H1 (cell line): ENCODE data around the gene TRAF3IP1. TPM values are rescaled to one million over a fixed set of nuclear protein-coding genes. Genes with fewer than 3 reads are reported as not detected.

Experiments used
- CTCF ChIA-PET: fragments of 300-600 bp; sonication (Branson Sonifier 250); formaldehyde crosslinking; loops from one replicate; lab custom pipeline; 2021; ENCODE audit not compliant: partially characterized antibody; lab: Charles Lee
- POLR2A ChIA-PET: fragments of 300-600 bp; sonication (Branson Sonifier 250); formaldehyde crosslinking; loops from one replicate; lab custom pipeline; 2021; ENCODE audit warnings: inconsistent platforms; ENCODE audit not compliant: partially characterized antibody; lab: Charles Lee
- DNase-seq, 2 experiments: peaks; one replicate each; pipeline versions ENCODE4 v3.0.0 to v3.0.0-alpha.2; 2010 to 2022; ENCODE audit warnings: low spot score in 2 of 2, low read depth in 1 of 2, mixed read lengths in 1 of 2
- FAIRE-seq: peaks from 2 replicates; lab custom pipeline; 2011; peaks lifted over from hg19 to GRCh38; lab: Jason Lieb, UNC
- H2AFZ ChIP-seq: 2 replicates; pipeline ENCODE4 v1.8.1; 2012; ENCODE audit warnings: low read length, inconsistent platforms
- H2AK5ac ChIP-seq: 2 replicates; pipeline ENCODE4 v1.6.1; 2013; ENCODE audit warnings: low read depth, low read length
- H2BK120ac ChIP-seq: replicated peaks from 2 replicates; pipeline ENCODE3; 2013; ENCODE audit warnings: low read depth, low read length, inconsistent platforms
- H2BK12ac ChIP-seq: 2 replicates; pipeline ENCODE4 v1.6.1; 2013; ENCODE audit warnings: low read depth, low read length
- H2BK15ac ChIP-seq: 2 replicates; pipeline ENCODE4 v1.6.1; 2013; ENCODE audit warnings: low read length
- H2BK20ac ChIP-seq: 2 replicates; pipeline ENCODE4 v1.6.1; 2013; ENCODE audit warnings: low read length
- H2BK5ac ChIP-seq: 2 replicates; pipeline ENCODE4 v1.6.1; 2013; ENCODE audit warnings: low read depth, low read length
- H3K14ac ChIP-seq: 2 replicates; pipeline ENCODE4 v1.6.1; 2013; ENCODE audit warnings: inconsistent platforms; ENCODE audit not compliant: insufficient read length
- H3K18ac ChIP-seq: 2 replicates; pipeline ENCODE4 v1.6.1; 2013; ENCODE audit warnings: low read length; ENCODE audit errors: extremely low read depth
- H3K23ac ChIP-seq: 2 replicates; pipeline ENCODE4 v1.6.1; 2013; ENCODE audit warnings: inconsistent platforms; ENCODE audit not compliant: insufficient read length
- H3K23me2 ChIP-seq: 2 replicates; pipeline ENCODE4 v1.6.1; 2013; ENCODE audit warnings: low read depth, low read length
- H3K27ac ChIP-seq: 2 replicates; pipeline ENCODE4 v1.6.1; 2011; ENCODE audit warnings: low read depth, low read length, inconsistent platforms
- H3K27me3 ChIP-seq, 4 experiments: replicated peaks in 1 of 4; 1 replicate in 1 of 4; 2 replicates in 3 of 4; pipeline versions ENCODE4 v1.6.1 to v1.8.1; 2011 to 2013; ENCODE audit warnings: low read length in 3 of 4, mild to moderate bottlenecking in 3 of 4, inconsistent platforms in 2 of 4, mixed read lengths in 2 of 4, moderate library complexity in 1 of 4; ENCODE audit not compliant: control insufficient read depth in 3 of 4, insufficient read depth in 3 of 4; ENCODE audit errors: extremely low read depth in 1 of 4
- H3K36me3 ChIP-seq, 4 experiments: 2 replicates each; pipeline versions ENCODE4 v1.6.1 to v1.8.1; 2011 to 2013; ENCODE audit warnings: mild to moderate bottlenecking in 4 of 4, low read length in 3 of 4, moderate library complexity in 2 of 4, control low read depth in 1 of 4, inconsistent platforms in 1 of 4; ENCODE audit not compliant: insufficient read depth in 4 of 4, control insufficient read depth in 2 of 4
- H3K4ac ChIP-seq: replicated peaks from 2 replicates; pipeline ENCODE3; 2013; ENCODE audit warnings: low read length, low read depth, mixed read lengths, inconsistent platforms; ENCODE audit not compliant: insufficient read length
- H3K4me1 ChIP-seq, 4 experiments: replicated peaks in 1 of 4; 1 replicate in 1 of 4; 2 replicates in 3 of 4; pipeline versions ENCODE4 v1.6.1 to v1.8.1; 2011 to 2013; ENCODE audit warnings: low read length in 3 of 4, inconsistent platforms in 2 of 4, mixed read lengths in 1 of 4; ENCODE audit not compliant: insufficient read depth in 4 of 4, control insufficient read depth in 3 of 4
- H3K4me2 ChIP-seq, 2 experiments: 2 replicates each; pipeline versions ENCODE4 v1.6.1 to v1.8.1; 2011 to 2013; ENCODE audit warnings: low read depth in 2 of 2, low read length in 2 of 2, control low read depth in 1 of 2, inconsistent platforms in 1 of 2, mild to moderate bottlenecking in 1 of 2; ENCODE audit not compliant: insufficient read depth in 1 of 2
- H3K4me3 ChIP-seq, 4 experiments: fragments of 200-600, 300-600 bp in 1 of 4; sonication (generic), shearing (Covaris generic), sonication (Bioruptor Twin) in 1 of 4; 2 replicates each; pipeline versions ENCODE4 v1.5.1 to v1.8.1; 2011 to 2016; ENCODE audit warnings: low read length in 4 of 4, low read depth in 3 of 4, control low read depth in 2 of 4, inconsistent platforms in 2 of 4, mild to moderate bottlenecking in 2 of 4, mixed read lengths in 1 of 4, moderate library complexity in 1 of 4; ENCODE audit not compliant: insufficient read depth in 2 of 4; ENCODE audit errors: extremely low read depth in 1 of 4
- H3K56ac ChIP-seq: replicated peaks from 2 replicates; pipeline ENCODE3; 2013; ENCODE audit warnings: low read depth, mild to moderate bottlenecking, mixed read lengths, low read length, inconsistent platforms; ENCODE audit not compliant: insufficient read length
- H3K79me1 ChIP-seq: 2 replicates; pipeline ENCODE4 v1.6.1; 2013; ENCODE audit warnings: low read depth, low read length, control low read depth
- H3K79me2 ChIP-seq, 2 experiments: 2 replicates each; pipeline versions ENCODE4 v1.6.1 to v1.8.1; 2012 to 2013; ENCODE audit warnings: low read length in 2 of 2, mild to moderate bottlenecking in 2 of 2, inconsistent platforms in 1 of 2; ENCODE audit not compliant: insufficient read depth in 2 of 2, control insufficient read depth in 1 of 2
- H3K9ac ChIP-seq, 4 experiments: replicated peaks in 1 of 4; 1 replicate in 1 of 4; 2 replicates in 3 of 4; pipeline versions ENCODE4 v1.6.1 to v1.8.1; 2011 to 2013; ENCODE audit warnings: low read depth in 3 of 4, low read length in 3 of 4, control low read depth in 2 of 4, mild to moderate bottlenecking in 2 of 4, moderate library complexity in 2 of 4, inconsistent platforms in 1 of 4; ENCODE audit errors: extremely low read depth in 1 of 4
- H3K9me3 ChIP-seq, 2 experiments: 2 replicates each; pipeline versions ENCODE4 v1.6.1 to v1.8.1; 2012 to 2013; ENCODE audit warnings: mild to moderate bottlenecking in 2 of 2, moderate library complexity in 2 of 2, control low read depth in 1 of 2, inconsistent platforms in 1 of 2, low read depth in 1 of 2, low read length in 1 of 2, mixed read lengths in 1 of 2; ENCODE audit not compliant: insufficient read depth in 2 of 2
- H4K20me1 ChIP-seq, 2 experiments: replicated peaks in 1 of 2; 2 replicates each; pipeline versions ENCODE3 to v1.8.1; 2011 to 2013; ENCODE audit warnings: inconsistent platforms in 2 of 2, low read length in 2 of 2, mild to moderate bottlenecking in 1 of 2; ENCODE audit not compliant: insufficient read depth in 2 of 2, control insufficient read depth in 1 of 2
- H4K5ac ChIP-seq: 2 replicates; pipeline ENCODE4 v1.6.1; 2013; ENCODE audit warnings: low read length, low read depth, mixed read lengths, inconsistent platforms; ENCODE audit not compliant: insufficient read length
- H4K8ac ChIP-seq: 2 replicates; pipeline ENCODE4 v1.8.0; 2013; ENCODE audit warnings: mild to moderate bottlenecking, moderate library complexity, low read length, inconsistent platforms; ENCODE audit not compliant: insufficient read depth; ENCODE audit errors: extremely low read depth
- H4K91ac ChIP-seq: replicated peaks from 2 replicates; pipeline ENCODE3; 2013; ENCODE audit warnings: low read length, mixed read lengths, inconsistent platforms; ENCODE audit not compliant: insufficient read length
- HDAC6 ChIP-seq: IDR thresholded peaks from one replicate; pipeline ENCODE4 v1.7.1; 2012; ENCODE audit warnings: low read depth, mild to moderate bottlenecking, inconsistent platforms, low read length, moderate library complexity
- KDM4A ChIP-seq: IDR thresholded peaks from one replicate; pipeline ENCODE4 v1.7.1; 2012; ENCODE audit warnings: low read depth, mild to moderate bottlenecking, moderate library complexity, low read length, inconsistent platforms; ENCODE audit not compliant: severe bottlenecking
- SIRT6 ChIP-seq: IDR thresholded peaks from one replicate; pipeline ENCODE4 v1.7.1; 2012; ENCODE audit warnings: low read length, inconsistent platforms
- TAF1 ChIP-seq: IDR thresholded peaks from 2 replicates; pipeline ENCODE4 v1.6.1; 2011; ENCODE audit warnings: mild to moderate bottlenecking, low read depth, low read length
- TAF7 ChIP-seq: optimal IDR thresholded peaks from 2 replicates; pipeline ENCODE3; 2011; ENCODE audit warnings: low read depth, mild to moderate bottlenecking, inconsistent platforms, low read length, moderate library complexity, borderline replicate concordance
- WGBS, 2 experiments: shearing (Covaris generic) in 1 of 2; methylation state at CpG; one replicate each; pipeline versions ENCODE4 v1.1.6 to v1.1.7; 2013 to 2015; ENCODE audit warnings: low lambda C conversion rate in 2 of 2, mixed read lengths in 2 of 2, inconsistent platforms in 1 of 2, low coverage in 1 of 2, missing lambda C conversion rate in 1 of 2; ENCODE audit not compliant: insufficient replicate concordance in 2 of 2, insufficient coverage in 1 of 2, insufficient read length in 1 of 2; ENCODE audit errors: extremely low coverage in 1 of 2, missing lambda C conversion rate in 1 of 2; 5-methylcytosine and 5-hydroxymethylcytosine counted together
- polyA plus RNA-seq, 7 experiments: library from polyadenylated mRNA; depleted of rRNA in 3 of 7; stranded (reverse) in 5 of 7; unstranded in 2 of 7; fragments of >200 nt in 5 of 7; fragments of 200-250 nt in 2 of 7; gene quantifications; 1 replicate in 5 of 7; 2 replicates in 1 of 7; 4 replicates in 1 of 7; pipeline versions ENCODE4 v1.2.1 to v1.2.3, GENCODE V29; 2011 to 2013; ENCODE audit warnings: missing spikeins in 2 of 7, mixed read lengths in 2 of 7
- total RNA-seq: library from RNA; stranded (reverse); fragmentation: NEBNext Ultra II Directional; extraction: Animal tissue kit (Norgen Biotek cat#: 25700); gene quantifications from 2 replicates; pipeline ENCODE4 v1.2.1, GENCODE V29; 2021
- TF ChIP-seq, protein P1 (sequence below): IDR thresholded peaks from 2 replicates; pipeline ENCODE4 v1.6.1; 2011; ENCODE audit warnings: low read depth, mild to moderate bottlenecking, low read length; ENCODE audit not compliant: insufficient read depth
- TF ChIP-seq, protein P2 (sequence below), 3 experiments: IDR thresholded peaks; 1 replicate in 2 of 3; 2 replicates in 1 of 3; pipeline versions ENCODE4 v1.5.1 to v1.6.1; 2011; ENCODE audit warnings: low read length in 3 of 3, mild to moderate bottlenecking in 3 of 3, inconsistent platforms in 2 of 3, low read depth in 1 of 3, moderate library complexity in 1 of 3; ENCODE audit not compliant: insufficient read depth in 1 of 3; ENCODE audit errors: control extremely low read depth in 1 of 3
- TF ChIP-seq, protein P3 (sequence below): IDR thresholded peaks from 2 replicates; pipeline ENCODE4 v1.6.1; 2012; ENCODE audit warnings: inconsistent platforms

Gene TRAF3IP1
- total and polyA plus RNA-seq, 2 of the 8 experiments (the other 6 are each of a cell fraction or from before 2014, with no cell fraction given) = 2.3 to 17.5 TPM

DNA sequence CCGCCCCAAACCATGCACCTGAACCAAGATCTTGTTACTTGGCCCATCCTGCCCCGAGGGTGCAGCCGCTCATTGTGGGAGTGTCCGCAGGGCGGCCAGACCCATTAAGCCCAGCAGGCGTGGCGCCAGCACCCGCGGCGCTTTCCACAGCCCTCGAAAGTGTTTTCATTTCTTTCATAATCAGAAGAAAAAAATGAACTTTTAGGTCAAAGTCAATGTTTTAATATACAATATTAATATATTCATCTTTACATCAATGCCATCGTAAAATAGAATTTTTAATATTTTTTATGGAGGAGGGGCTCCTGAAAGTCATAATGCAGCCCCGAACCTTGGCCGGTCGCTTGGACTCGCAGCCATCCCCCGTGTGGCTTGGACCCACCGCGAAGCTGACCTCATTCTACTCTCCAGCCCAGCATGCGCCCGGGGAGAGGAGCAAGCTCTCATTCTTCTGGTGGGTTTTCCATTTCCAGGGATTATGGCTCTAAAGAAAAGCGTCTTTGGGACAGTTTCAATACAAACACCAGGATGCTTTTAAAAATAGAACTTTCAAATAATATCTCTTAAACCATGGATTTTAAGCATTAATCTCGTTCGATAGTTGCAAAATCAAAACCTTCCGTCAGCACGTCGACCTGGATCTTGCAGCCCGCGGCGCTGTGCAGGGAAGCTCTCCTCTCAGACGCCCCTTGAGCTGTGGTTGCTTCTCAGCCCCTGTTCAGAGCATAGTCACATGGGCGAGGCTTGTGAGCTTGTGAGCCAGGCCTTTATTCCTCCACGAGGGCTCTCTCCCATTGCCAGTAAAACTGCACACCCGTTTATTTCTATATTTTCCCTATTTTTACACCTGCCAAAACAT lies 89.3 kb downstream of the TRAF3IP1 start:
- no peak for DNase-seq
- H3K4me3 ChIP-seq = no peak overlapping the region

More for the DNA sequence above, 89.3 kb downstream of the TRAF3IP1 start:
- Histone ChIP-seq H3K36me3 (no peaks in the 10 kb centered on the region), H3K4me1 (peaks cover 0 to 8% (median 4%) of the 10 kb centered on the region in 4 experiments; a peak in 5 of 7 replicates), H4K20me1 (no peaks in the 10 kb centered on the region), H3K9me3 (no peaks in the 10 kb centered on the region), H3K4ac (no peak overlapping the region), H3K14ac (no peak overlapping the region), H2BK5ac (no peak overlapping the region), H3K27ac (no peak overlapping the region), H2BK120ac (no peak overlapping the region), H3K27me3 (no peaks in the 10 kb centered on the region), H3K56ac (peak overlapping the region; percentile 32), H2BK20ac (no peak overlapping the region), H4K5ac (no peak overlapping the region), H4K8ac (no peak overlapping the region), H2BK12ac (0 out of 2 replicates have a peak overlapping the region, but pooled peaks have one; percentile 3), H3K4me2 (no peak overlapping the region), H4K91ac (no peak overlapping the region), H2AK5ac (no peak overlapping the region), H2BK15ac (no peak overlapping the region), H3K18ac (no peak overlapping the region), H3K9ac (no peak overlapping the region), H3K23me2 (no peaks in the 10 kb centered on the region)
- CTCF ChIA-PET = interaction anchor here (1.2 to 2.0 kb wide), 4 partner anchors 13 to 52 kb away, joined by 3 to 7 read pairs (median 5); no protein-coding TSS in a partner anchor
- WGBS, 2 experiments = 91% methylated on average over 34 of the region's 34 CpGs; no CpG with 5 or more reads in 1 of the 2 experiments
- TF ChIP-seq KDM4A (no peak), TAF7 (no peak), SIRT6 (no peak), TAF1 (no peak), HDAC6 (no peak)
- TF ChIP-seq, protein P1, sequence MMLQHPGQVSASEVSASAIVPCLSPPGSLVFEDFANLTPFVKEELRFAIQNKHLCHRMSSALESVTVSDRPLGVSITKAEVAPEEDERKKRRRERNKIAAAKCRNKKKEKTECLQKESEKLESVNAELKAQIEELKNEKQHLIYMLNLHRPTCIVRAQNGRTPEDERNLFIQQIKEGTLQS = no peak
- TF ChIP-seq, protein P2, sequence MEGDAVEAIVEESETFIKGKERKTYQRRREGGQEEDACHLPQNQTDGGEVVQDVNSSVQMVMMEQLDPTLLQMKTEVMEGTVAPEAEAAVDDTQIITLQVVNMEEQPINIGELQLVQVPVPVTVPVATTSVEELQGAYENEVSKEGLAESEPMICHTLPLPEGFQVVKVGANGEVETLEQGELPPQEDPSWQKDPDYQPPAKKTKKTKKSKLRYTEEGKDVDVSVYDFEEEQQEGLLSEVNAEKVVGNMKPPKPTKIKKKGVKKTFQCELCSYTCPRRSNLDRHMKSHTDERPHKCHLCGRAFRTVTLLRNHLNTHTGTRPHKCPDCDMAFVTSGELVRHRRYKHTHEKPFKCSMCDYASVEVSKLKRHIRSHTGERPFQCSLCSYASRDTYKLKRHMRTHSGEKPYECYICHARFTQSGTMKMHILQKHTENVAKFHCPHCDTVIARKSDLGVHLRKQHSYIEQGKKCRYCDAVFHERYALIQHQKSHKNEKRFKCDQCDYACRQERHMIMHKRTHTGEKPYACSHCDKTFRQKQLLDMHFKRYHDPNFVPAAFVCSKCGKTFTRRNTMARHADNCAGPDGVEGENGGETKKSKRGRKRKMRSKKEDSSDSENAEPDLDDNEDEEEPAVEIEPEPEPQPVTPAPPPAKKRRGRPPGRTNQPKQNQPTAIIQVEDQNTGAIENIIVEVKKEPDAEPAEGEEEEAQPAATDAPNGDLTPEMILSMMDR (IDR thresholded peaks at IDR 0.05; ENCODE audit: control extremely low read depth in 1 of 3, insufficient read depth in 1 of 3, low read depth in 1 of 3, low read length in 3 of 3) = no peak
- TF ChIP-seq, protein P3, sequence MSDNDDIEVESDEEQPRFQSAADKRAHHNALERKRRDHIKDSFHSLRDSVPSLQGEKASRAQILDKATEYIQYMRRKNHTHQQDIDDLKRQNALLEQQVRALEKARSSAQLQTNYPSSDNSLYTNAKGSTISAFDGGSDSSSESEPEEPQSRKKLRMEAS = no peak
- TF ChIP-seq, all 59 proteins: peak for 0
- no peak overlapping the region for H3K23ac ChIP-seq
- H3K79me2 ChIP-seq = no peaks in the 10 kb centered on the region
- no peaks in the 10 kb centered on the region for H3K79me1 ChIP-seq
- POLR2A ChIA-PET = interaction anchor here (1.2 to 1.9 kb wide), 3 partner anchors 11 to 120 kb away, joined by 3 to 5 read pairs (median 3); no protein-coding TSS in a partner anchor
- no peak for FAIRE-seq
- no peak overlapping the region for H2AFZ ChIP-seq
